HG03103 (cell line): Measurements from ENCODE around the gene PTTG1IP.
"Not testable (repeated sequence)": the region's sequence is repeated elsewhere in the genome, so short reads cannot be mapped to it uniquely, and the experiment has no call there.

ENCODE experiments used
- ATAC-seq: cut with Tn5 transposase; IDR thresholded peaks from one replicate; pipeline ENCODE4 v1.9.1; 2021; ENCODE audit warnings: low read depth; ENCODE audit not compliant: unreplicated experiment

PTTG1IP gene

DNA sequence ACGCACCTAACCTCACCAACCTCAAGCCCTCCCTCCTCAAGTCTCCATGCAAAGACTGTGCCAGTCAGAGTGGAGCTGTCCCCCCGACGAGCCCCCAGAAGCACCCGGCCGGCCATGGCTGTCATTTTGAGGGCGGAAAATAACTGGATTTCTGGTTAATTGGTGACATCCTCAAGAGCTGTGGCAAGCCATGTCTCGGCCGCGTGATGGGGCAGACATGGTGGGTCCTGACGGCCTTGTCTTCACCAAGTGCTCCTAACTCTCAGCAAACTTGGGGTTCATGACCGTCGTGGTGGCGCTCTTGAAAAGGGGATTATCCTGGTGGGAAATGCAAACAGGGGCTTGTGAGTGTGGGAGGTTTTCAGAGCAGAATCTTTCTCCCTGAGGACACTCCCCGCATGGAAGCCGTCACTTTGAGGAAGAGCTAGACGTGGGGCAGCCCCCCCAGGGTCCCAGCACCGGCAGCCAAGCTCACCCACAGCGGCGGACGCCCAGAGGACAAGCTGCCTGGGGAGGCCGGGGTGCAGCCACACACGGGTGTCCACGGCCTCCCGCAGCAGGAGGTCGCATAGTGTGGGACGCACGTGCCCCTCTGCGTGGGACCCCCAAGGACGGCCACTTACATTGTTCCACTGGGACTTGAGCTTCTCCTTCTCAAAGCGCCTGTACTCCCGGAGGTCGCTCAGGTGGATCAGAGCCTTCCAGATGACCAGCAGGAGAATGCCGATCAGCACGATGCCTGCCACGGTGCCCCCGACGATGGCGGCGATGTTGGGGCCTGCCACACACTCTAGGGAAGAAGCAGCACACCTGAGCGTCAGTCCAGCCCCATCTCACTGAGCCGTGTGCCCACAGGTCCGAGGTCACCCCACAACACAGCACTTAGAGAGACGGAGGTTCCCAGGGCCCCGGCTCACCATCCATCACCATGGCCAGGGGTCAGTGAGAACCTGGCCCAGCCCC, 12.9 kb upstream of the PTTG1IP start:
- no peak for ATAC-seq

GRCh38 chr21:44885615-44886014, 12.1 kb upstream of the PTTG1IP start:
- ATAC-seq: no peak

DNA sequence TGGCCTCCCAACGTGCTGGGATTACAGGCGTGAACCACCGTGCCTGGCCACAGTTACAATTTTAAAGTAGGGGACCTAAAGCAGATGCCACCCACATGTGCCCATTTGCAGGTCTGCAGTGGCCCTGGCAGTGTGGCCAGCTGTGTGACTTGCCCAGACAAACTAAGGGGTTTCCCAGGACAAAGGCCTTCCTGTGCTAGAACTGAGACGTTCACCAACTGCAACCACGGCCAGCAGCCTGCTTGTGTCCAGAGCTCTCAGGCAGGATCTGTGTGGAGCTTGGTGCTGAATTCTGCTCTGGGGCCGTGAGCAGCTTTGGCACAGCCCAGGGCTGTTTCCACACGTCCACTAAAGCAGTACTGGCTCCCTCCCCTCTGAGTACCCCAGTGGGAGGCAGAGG, 10.6 kb upstream of the PTTG1IP start:
- ATAC-seq: no peak

DNA sequence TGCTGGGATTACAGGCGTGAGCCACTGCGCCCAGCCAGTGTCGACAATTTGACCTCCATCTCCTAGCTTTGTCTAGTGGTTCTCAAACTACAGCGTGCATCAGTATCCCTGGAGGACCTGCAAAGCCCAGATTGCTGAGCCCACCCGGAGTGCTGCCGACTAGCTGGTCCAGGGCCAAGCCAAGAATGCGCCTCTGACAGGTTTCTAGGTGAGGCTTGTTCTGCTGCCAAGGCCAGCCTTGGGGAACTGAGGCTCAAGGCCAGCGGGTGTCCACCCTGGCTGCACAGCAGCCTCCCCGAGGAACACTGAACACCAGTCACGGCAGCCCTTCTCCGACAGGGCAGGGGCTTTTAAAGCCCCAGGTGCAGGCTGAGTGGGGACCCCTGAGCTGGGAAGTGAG, 9.8 kb upstream of the PTTG1IP start:
- ATAC-seq: no peak

- ATAC-seq: no peak
These were observed 7.8 kb upstream of the PTTG1IP start for GRCh38 chr21:44881198-44881872.

- no peak for ATAC-seq
These were observed 7.1 kb upstream of the PTTG1IP start for GRCh38 chr21:44880405-44881197.

DNA sequence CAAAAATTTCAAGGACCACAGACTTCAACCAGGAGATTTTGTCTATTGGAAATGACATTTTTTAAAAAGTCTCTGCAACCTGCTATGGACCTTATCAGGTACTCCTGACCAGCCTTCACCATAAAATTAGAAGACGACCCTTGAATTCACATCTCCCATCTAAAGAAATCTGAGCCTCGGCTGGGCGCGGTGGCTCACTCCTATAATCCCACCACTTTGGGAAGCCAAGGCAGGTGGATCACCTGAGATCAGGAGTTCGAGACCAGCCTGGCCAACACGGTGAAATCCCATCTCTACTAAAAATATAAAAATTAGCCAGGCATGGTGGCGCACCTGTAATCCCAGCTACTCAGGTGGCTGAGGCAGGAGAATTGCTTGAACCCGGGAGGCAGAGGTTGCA, 5.7 kb upstream of the PTTG1IP start:
- ATAC-seq: not testable (repeated sequence)

DNA sequence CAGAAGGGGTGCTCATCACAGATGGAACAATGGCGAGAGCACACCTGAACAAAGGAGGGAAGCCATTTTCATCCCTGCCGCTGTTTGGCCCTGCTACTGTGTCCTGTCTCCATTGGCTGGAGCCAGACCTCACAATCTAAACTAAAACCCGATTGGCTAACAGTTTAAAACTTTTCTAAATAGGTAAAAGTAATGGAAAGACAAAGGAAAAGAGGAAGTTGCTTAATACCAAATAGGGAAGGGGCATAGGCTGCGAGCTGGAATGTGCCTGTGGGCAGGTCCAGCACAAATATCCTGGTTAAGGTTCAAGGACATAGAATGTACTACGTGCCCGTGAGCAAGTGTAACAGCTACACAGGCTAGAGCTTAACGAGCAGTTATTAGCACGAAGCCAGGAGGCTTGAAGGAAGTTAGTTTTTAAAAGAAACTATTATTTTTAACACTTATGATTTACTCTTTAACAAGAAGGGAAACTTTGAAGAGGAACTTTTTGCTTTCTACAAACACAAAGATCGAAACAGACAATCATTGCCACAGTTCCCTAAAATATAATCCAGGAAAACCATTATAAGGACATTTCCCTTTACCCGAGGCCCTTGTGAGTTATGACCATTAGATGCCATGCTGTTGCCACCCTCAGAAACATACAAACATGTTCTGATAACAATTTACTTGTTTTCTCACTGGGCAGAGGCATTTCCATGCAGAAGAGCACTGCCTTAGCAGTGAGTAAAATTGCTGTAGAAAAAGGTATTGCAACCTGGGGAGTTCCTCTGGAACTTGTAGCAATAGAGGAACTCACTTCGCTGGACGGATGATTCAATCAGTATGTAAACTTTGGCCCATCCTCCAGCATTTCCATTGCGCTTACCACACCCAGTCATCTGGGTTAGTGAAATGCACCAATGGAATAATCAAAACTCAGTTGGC, 4.8 kb upstream of the PTTG1IP start:
- no peak for ATAC-seq

- ATAC-seq: no peak
These were observed 3.5 kb upstream of the PTTG1IP start for GRCh38 chr21:44876849-44877575.

DNA sequence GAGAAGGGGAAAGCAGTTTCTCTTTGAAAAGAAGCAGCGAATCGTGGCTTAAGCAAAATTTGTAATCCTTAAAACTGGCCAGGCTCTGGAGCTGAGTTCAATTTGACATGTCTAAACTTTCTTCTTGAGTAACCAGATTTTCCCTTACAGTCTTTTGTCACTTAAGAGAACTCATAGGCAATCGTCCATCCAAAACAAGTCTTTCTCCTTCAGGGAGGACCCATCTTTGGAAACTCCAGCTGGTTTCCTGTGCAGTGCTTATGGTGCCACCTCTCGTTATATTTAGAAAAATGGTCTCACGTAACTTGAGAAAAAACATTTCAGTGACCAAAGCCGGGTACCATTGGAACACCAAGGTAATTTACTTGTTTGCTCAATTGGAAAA, 1.8 kb upstream of the PTTG1IP start:
- no peak for ATAC-seq

- ATAC-seq: no peak
These were observed 1.2 kb upstream of the PTTG1IP start for GRCh38 chr21:44874497-44875315.

DNA sequence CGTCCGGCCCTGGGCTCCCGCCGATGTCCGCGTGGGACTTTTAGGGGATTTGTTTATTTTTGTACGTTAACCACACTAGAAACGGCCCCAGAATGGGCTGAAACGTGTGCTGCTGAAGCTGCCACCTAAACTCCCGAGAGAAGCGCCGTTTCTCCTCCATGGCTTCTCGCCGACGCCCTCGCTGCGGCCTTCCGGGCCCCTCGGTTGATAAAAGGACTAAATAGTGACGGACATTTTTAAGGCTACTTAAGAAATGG, 678 bp upstream of the PTTG1IP start:
- no peak for ATAC-seq

DNA sequence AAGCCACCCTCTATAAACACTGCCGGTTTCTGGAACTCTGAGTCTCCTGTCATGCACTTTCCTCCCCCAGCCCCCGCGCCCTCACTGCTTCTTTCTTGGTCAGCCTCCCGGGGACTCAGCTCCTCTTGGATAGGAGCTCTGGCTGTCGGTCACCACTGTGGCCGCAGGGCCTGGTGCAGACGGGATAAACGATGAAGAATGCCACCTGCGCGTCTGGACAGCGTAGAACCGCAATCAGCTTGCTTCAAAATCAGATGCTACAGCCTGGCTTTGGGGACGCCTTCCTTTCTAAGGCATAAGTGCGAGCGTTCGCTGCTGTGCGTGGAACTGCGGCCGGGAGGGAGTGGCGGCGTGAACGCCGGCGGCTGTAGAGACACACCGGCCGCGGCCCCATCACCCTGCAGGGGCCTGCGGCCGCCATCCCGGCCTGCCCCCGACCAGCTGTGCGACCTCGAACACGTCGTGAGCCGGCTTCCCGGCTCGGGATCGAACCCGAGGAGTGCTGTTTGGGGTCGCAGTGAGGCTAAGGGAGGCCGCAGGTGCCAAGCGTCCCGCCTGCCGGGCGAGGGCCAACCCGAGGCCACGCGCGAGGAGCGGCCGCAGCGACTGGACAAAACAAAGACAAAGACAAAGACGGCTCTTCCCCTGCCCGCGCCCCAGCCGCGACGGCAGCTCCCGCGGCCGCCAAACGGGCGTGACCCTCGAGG, 688 bp downstream of the PTTG1IP start:
- no peak for ATAC-seq

- ATAC-seq: no peak
These were observed 1.2 kb downstream of the PTTG1IP start for GRCh38 chr21:44872323-44872648.

DNA sequence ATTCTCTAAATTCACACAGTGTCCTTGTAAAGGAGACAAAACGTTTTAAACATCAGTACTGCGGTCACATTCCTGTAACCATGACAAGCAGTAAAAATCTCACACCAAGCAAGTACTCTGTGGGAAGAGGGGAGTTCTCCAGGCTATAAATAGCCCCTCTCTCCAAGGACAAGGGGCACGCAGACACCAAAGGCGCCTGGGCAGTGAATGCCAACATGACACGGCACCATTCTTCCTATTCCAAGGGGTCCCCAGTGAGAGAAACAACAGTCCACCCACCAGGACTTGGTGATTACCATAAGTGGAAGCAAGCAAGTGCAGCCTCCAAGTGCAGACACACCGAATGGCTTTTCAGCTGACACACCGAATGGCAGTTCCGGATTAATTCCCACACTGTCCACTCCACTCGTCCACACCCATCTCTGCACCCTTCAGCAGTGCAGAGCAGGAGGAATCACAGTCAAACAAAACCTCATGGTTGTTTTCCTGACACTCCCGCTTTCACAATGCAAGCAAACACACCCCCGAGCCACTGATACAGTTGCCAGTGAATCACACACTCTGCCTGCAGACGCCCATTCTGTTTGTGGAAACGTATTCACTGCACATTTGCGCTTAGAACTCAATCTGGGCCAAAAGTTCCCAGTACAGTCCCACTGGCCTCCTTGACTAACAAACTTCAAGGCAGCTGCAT, 1.8 kb downstream of the PTTG1IP start:
- ATAC-seq: no peak

DNA sequence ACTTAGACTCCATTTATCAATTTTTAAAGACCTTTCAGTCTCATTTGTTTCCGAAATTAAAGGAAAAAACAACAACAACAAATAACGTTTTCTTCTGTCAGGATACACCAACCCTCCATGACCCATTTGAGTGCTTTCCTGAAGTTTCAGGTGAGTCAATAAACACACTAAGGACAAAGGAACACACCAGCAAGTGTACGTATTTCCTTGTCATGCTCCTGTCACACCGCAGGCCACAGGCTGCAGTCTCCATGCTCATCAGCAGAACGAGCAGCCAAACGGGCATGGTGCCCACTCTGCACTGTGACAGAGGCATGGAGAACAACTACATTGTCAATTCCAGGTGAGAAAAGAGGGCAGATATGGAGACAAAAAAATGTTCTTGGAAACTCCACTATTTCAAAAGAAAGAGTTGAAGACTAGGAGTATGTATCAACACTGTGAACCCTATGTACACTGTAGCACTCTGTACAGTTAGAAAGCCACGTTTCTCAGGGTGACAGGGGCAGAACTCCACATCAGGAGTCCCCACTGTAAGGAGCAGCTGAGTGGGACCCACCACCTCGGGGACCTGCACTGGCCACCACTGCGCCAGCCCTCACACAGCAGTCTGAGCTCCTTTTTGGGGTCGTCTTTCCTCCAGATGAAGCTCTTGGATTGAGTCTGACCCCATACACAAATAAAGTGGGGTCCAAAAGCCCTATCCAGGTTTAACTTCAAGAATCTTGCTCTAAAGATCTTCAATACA, 2.6 kb downstream of the PTTG1IP start:
- ATAC-seq: no peak
